ENCODE measurements around the gene ELF1.

DNA sequence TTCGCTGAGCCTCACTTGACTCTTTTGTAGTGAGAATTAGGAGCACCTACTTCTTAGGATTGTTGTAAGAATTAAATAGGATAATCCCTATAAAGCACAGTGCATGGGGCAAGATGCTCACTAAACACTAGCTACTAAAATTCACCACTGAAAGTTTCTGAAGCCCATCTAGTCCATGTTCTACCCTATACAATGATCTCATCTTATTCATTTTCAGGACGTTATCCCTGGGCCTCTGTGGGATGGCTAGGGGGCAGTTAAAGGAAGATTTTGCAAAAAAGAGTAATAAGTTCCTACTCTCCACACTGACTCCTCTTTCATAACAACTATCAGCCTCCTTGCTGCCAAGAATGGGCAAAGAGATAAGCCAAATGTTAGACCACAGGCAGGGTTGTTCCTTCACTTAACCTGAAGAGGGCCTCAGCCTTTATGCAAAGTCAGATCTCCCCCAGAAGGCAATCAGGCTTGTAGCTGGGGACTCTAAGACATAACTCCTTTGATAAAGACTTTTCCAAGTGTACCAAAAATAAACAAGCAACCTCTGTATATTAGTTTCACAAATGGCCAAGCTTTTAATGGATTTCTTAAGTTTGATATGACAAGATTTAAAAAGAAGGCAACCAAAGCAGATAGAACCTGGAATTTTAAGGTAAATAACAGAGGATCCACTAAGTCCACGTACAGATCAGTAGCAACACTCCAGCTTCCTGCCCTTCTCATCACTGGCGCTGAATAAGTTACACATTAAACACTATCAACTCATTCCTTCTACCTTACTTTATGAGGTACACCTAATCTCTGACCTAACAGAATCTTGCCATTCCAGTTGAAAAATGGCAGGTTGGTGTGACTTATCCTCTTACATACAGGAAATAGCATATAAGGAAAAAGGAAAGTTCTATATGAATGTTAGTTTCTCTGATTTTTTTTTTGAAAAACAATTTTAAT lies 44.4 kb downstream of the ELF1 start:
- TF ChIP-seq FOXP1 (CRISPR knock-in tag; IDR thresholded peaks at IDR 0.05; ENCODE audit: borderline replicate concordance) (no peak), SMAD3 (CRISPR knock-in tag; IDR thresholded peaks at IDR 0.05; ENCODE audit: borderline replicate concordance) (no peak), SMAD4 (CRISPR knock-in tag; IDR thresholded peaks at IDR 0.05) (no peak)

All from WTC11 (cell line).